Measurements from ENCODE around the gene IL19. TPM values are rescaled to one million over a fixed set of nuclear protein-coding genes. Genes with fewer than 3 reads are reported as not detected.

IL19 gene
- total RNA-seq, 4 donors from 2014 or later, result not detected

- Histone ChIP-seq H3K4me3 (no peak overlapping the region), H3K27me3 (no peaks in the 10 kb centered on the region), H3K27ac (no peak overlapping the region), H3K9me3 (no peaks in the 10 kb centered on the region), H3K4me1 (peaks cover 0 to 3% of the 10 kb centered on the region in 2 donors), H3K36me3 (no peaks in the 10 kb centered on the region)
- intact Hi-C loops (cut with DNase I; ENCODE audit: low total_unique reads) (no loop called here), in situ Hi-C loops (cut with MboI; ENCODE audit: low sequenced_read_pairs in 4 of 4) (loop anchor here (10.0 kb wide), 1 partner anchor 52 kb away; no protein-coding TSS in a partner anchor)
- ATAC-seq (no peak), DNase-seq (no peak)
- TF ChIP-seq CTCF (IDR thresholded peaks at IDR 0.05 in 4 of 5, conservative IDR thresholded peaks at IDR 0.05 in 1 of 5), result no peak
- TF ChIP-seq POLR2A (IDR thresholded peaks at IDR 0.05), result no peak
These were observed 92.7 kb downstream of the IL19 start for GRCh38 chr1:206863266-206863665.

GRCh38 chr1:206864939-206865671, 94.5 kb downstream of the IL19 start, which contains the start of gene IL20:
Gene IL20, plus strand, starts transcription at chr1:206865623. Its CDS starts 230 bp downstream, at chr1:206865853.
- DNase-seq, result peak; percentile 54 to 84
- TF ChIP-seq CTCF (IDR thresholded peaks at IDR 0.05 in 4 of 5, conservative IDR thresholded peaks at IDR 0.05 in 1 of 5) (peak; percentile 73 to 91 (median 82)), POLR2A (IDR thresholded peaks at IDR 0.05) (no peak)
- in situ Hi-C loops (cut with MboI; ENCODE audit: low sequenced_read_pairs in 4 of 4), result loop anchor here (10.0 kb wide), 1 partner anchor 50 kb away; no protein-coding TSS in a partner anchor

GRCh38 chr1:206866062-206866461, 95.5 kb downstream of the IL19 start:
- Histone ChIP-seq H3K4me3 (no peak overlapping the region), H3K36me3 (no peaks in the 10 kb centered on the region), H3K9me3 (no peaks in the 10 kb centered on the region), H3K27ac (no peak overlapping the region), H3K4me1 (peaks cover 0 to 3% of the 10 kb centered on the region in 2 donors), H3K27me3 (no peaks in the 10 kb centered on the region)
- DNase-seq (no peak), ATAC-seq (no peak)
- in situ Hi-C loops (cut with MboI; ENCODE audit: low sequenced_read_pairs in 4 of 4) (loop anchor here (10.0 kb wide), 1 partner anchor 49 kb away; no protein-coding TSS in a partner anchor), intact Hi-C loops (cut with DNase I; ENCODE audit: low total_unique reads) (no loop called here)
- TF ChIP-seq CTCF (IDR thresholded peaks at IDR 0.05 in 4 of 5, conservative IDR thresholded peaks at IDR 0.05 in 1 of 5) (no peak), POLR2A (IDR thresholded peaks at IDR 0.05) (no peak)

More at GRCh38 chr1:206864939-206865671, 94.5 kb downstream of the IL19 start, which contains the start of gene IL20:
- Histone ChIP-seq H3K4me1 (peaks cover 0 to 3% of the 10 kb centered on the region in 2 donors), H3K36me3 (no peaks in the 10 kb centered on the region), H3K4me3 (no peak within 1 kb of the TSS), H3K27me3 (no peaks in the 10 kb centered on the region), H3K27ac (peak within 1 kb of the TSS in 1 of 4 donors; percentile 44), H3K9me3 (no peaks in the 10 kb centered on the region)
- intact Hi-C loops (cut with DNase I; ENCODE audit: low total_unique reads), result loop anchor here (1.0 kb wide), 1 partner anchor 47 kb away; no protein-coding TSS in a partner anchor
- peak; percentile 89 to 96 for ATAC-seq

- no peak for ATAC-seq
- Histone ChIP-seq H3K36me3 (no peaks in the 10 kb centered on the region), H3K4me3 (no peak overlapping the region), H3K9me3 (no peaks in the 10 kb centered on the region), H3K27me3 (no peaks in the 10 kb centered on the region), H3K27ac (no peak overlapping the region), H3K4me1 (peaks cover 0 to 3% of the 10 kb centered on the region in 2 donors)
- no peak for TF ChIP-seq CTCF (IDR thresholded peaks at IDR 0.05 in 4 of 5, conservative IDR thresholded peaks at IDR 0.05 in 1 of 5)
- TF ChIP-seq POLR2A (IDR thresholded peaks at IDR 0.05), result no peak
- DNase-seq, result no peak
- in situ Hi-C loops (cut with MboI; ENCODE audit: low sequenced_read_pairs in 4 of 4), result loop anchor here (10.0 kb wide), 1 partner anchor 48 kb away; no protein-coding TSS in a partner anchor
- intact Hi-C loops (cut with DNase I; ENCODE audit: low total_unique reads), result no loop called here
These were observed 96.7 kb downstream of the IL19 start for GRCh38 chr1:206867239-206867638.
